Measurements from ENCODE around the gene RBMS3.

- TF ChIP-seq POLR2A (IDR thresholded peaks at IDR 0.05; ENCODE audit: insufficient read depth in 1 of 2, low read depth in 2 of 2, low read length in 2 of 2): no peak
- no peak for TF ChIP-seq ZNF251 (CRISPR knock-in tag; IDR thresholded peaks at IDR 0.05)
- TF ChIP-seq CTCF (CRISPR knock-in tag; IDR thresholded peaks at IDR 0.05): no peak
- TF ChIP-seq MAZ (IDR thresholded peaks at IDR 0.05; ENCODE audit: borderline replicate concordance, low read depth, low read length): no peak
- no peak for TF ChIP-seq MAZ (CRISPR knock-in tag; IDR thresholded peaks at IDR 0.05; ENCODE audit: low read depth)
Measured at GRCh38 chr3:29805757-29806156, 524.9 kb downstream of the RBMS3 start.
